Stimulated activated CD4-positive, alpha-beta T cell treated with anti-CD3 and anti-CD28 coated beads, Interleukin-4, amount 100 ng/mL, for 24 hours (primary cell): ENCODE data around the gene FAM193A.
"Not testable (repeated sequence)": the region's sequence is repeated elsewhere in the genome, so short reads cannot be mapped to it uniquely, and the experiment has no call there.

ENCODE experiments used
- DNase-seq: peaks from one replicate; pipeline ENCODE4 v3.0.0-alpha.2; 2020

FAM193A gene

DNA sequence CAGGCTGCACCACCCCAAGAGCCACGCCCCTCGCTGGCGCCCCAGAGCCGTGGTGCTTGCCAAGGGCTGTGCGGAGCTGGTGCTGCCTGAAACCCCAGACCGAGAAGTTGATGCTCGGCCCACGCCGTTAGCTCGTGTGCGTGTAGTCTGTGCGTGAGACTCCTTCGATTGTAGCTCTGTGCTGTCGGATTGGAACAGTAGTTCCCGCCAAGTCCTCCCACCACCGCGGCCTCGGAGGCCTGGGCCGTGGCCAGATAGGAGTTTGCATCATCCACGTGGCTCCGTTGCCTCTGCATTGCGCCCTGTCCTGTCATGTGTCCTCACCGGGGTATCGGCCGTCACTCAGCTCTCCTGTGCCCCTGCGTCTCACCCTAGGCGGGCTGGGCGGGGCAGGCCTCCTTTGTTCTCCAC is 195.5 kb downstream of the FAM193A start:
- DNase-seq = no peak

DNA sequence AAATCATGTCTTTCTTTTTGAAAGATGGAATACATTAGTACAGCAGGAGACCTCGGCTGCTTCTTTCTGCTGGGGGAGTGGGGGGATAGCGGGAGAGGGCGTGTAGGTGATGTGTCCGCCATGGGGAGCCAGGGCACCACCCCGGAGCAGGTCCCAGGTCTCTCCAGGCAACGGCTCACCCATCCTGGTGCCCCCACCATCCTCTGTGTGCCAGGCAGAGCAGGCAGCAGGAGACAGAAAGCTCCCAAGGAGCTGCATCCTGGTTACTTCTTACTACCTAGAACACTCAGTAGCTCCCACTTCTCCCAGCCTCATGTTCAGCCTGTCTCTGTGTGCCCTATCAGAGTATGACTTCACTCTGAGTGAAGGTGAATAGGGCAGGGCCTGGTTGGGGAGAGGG is 196.1 kb downstream of the FAM193A start:
- no peak for DNase-seq

- no peak for DNase-seq
These were observed 196.8 kb downstream of the FAM193A start for GRCh38 chr4:2733001-2733843.

DNA sequence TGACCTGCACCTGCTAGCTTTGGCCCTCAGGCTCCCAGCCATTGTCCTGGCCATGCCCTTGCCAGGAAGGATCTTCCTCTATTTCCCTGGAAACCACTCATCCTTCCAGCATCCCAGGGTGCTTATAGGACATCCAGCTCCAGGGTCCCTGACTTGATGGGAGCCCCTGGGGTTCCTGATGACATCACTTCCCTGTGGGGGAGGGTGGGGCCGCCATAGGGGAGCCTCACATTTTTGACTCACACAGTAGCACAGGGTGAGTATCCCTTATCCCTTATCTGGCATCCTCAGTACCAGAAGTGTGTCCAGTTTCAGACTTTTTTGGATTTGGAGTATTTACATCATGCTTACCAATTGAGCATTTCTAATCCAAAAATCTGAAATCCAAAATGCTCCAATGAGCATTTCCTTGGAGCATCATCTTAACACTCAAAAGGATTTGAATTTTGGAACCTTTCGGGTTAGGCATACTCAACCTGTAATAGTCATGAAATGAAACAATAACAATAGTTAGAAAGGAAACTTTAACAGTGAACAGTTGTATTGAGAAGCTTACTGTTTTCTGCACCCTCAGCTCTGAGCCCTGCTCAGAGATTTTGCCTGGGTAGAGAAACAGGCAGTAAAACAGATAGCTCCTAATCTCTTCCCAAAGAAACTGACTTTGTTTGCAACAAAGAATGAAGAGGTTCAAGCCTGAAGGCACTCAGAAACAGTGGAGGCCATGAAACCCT is 197.6 kb downstream of the FAM193A start:
- no peak for DNase-seq

DNA sequence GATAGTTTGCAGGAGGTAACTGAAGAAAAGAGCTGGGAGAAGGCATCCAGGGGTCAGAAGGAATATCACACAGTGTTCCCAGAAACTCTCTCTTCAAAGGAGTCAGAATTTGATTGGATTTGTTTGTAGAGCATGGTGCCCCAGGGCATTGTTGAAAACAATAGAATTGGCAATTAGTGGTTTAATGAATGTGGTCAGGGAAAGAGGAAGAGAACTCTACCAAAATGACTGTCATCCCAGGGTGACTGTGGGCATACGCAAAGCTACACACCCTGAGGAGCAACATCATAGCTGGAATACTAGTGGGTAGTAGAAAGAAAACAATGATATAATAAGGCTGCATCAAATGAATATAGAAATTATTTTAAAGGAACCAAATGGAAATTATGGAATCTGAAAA is 198.2 kb downstream of the FAM193A start:
- DNase-seq = no peak

DNA sequence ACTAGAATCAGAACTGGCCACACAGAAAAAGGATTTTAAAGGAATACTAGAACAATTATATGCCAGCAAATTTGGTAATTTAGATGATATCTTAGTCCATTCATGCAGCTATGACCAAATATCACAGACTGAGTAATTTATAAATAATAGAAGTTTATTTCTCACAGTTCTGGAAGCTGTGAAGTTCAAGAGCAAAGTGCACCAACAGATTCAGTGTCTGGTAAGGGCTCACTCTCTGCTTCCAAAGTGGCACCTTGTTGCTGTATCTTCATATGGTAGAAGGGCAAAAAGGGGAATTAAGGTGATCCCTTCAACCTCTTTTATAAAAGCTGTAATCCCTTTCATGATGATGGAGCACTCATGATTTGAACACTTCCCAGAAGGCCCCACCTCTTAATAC is 199.4 kb downstream of the FAM193A start:
- no peak for DNase-seq

- DNase-seq = not testable (repeated sequence)
These were observed 201.8 kb downstream of the FAM193A start for GRCh38 chr4:2738296-2738695.

DNA sequence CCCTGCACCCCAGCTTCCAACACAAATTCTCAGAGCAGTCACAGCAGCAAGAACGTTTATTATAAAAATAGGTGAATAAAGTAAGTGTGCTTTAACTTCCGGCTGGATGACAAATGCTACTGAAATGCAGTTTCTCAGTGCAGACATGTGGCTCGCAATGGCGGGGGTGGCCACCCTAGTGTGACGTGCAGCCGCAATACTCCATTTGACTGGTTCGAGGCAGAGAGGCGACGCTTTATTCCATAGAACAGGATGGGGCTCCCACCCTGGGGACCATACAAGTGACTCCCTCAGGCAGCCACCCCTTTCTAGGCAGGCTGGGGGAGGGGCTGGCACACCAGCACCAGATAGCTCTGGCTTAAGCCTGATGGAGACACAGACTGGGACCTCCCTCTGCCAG is 205.2 kb downstream of the FAM193A start:
- no peak for DNase-seq

DNA sequence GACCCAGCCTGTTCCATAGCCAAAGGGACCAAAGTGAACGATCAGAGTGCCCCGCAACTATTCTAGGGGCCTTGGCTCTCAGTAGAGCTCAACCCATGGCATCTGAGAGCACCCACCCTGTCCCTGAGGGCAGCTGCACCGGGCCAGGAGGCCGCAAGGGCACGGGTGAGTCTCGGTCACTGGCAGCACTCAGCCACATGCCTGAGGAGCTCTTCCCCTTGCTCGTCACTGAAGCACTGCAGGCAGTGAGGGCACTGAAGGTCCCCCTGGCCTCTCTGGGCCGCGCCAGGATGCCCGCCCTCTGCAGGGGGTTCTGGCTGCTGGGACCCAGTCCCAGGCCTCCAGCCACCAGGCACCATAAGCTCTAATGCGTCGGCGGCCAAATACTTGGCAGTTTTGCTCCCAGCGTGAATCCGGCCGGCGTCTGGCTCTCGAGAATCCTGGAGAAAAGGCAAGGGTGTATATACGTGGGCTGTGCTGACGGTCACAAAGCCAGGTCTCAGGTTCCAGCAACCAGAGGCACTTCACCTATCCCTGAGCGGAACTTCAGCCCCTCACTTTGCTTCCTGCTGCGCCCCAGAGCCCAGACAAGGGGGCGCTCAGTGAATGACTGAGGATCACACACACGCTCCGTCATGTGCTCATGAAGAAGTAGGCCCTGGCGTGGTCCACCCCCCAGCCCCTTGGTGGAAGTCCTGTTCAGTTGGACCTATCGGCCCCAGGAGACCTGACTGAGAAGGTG is 205.8 kb downstream of the FAM193A start:
- no peak for DNase-seq

- no peak for DNase-seq
These were observed 206.5 kb downstream of the FAM193A start for GRCh38 chr4:2742823-2743517.

DNA sequence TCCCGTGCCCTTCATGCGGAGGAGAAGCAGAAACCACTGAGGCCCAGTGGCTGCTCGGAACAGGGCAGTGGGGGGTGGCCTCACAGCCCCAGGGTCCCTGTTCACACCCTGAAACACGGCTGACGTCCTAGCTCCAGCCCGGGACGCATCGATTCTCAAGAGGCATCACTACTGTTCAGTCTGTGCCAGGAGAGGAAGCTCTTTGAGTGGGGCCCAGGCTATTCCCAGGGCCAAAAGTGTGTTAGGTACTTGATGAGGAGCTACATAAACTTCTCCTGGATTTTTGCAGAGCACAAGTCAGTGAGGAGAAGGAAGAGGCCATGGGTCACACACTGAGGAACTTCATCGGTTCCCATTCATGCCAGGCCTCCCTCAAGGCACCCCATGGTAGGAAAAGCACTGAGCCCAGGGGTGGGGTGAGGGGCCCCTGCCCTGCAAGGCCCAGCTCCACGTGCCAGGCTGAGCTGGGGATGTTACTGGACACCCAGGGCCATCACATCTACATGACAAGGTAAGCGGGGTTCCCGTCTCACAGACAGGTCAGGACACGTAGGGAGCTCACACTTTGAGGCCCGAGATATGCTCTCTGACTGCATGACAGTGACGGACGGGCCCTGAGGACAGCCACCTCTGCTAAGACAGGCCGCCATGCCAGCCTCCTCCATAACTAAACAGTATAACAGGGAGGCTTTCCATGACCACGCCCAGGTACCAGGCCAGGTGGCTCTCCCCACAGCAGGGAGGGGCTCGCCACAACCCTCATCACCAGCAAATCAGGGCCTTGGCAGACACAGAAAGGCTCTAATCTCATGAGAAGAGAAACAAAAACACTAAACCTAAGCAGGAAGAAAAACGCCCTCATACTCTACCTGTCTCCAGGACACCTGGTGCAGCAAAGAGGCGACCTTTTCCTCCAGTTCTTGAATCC is 207.3 kb downstream of the FAM193A start:
- DNase-seq = no peak

- DNase-seq = no peak
These were observed 208.3 kb downstream of the FAM193A start for GRCh38 chr4:2744576-2745270.

DNA sequence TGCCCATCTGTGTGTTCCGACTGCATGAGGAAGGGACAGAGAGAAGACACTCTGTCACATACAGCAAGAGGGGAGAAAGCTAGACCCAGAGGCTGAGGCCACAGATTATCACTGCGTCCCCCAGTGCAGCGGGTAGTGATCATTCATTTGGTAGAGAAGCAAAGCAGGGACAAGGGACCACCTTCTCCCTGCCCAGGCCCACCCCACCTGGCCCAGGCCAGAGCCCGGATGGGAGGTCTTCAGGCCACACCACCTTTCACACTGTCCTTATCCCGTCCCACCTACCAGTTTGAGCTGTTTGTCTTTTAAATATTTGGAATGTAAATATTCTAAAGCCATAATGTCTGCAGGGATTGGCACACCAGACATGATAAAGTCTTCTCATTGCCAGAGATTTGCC is 209.1 kb downstream of the FAM193A start:
- no peak for DNase-seq

GRCh38 chr4:2745981-2746806 is 209.7 kb downstream of the FAM193A start:
- peak; percentile 96 for DNase-seq

DNA sequence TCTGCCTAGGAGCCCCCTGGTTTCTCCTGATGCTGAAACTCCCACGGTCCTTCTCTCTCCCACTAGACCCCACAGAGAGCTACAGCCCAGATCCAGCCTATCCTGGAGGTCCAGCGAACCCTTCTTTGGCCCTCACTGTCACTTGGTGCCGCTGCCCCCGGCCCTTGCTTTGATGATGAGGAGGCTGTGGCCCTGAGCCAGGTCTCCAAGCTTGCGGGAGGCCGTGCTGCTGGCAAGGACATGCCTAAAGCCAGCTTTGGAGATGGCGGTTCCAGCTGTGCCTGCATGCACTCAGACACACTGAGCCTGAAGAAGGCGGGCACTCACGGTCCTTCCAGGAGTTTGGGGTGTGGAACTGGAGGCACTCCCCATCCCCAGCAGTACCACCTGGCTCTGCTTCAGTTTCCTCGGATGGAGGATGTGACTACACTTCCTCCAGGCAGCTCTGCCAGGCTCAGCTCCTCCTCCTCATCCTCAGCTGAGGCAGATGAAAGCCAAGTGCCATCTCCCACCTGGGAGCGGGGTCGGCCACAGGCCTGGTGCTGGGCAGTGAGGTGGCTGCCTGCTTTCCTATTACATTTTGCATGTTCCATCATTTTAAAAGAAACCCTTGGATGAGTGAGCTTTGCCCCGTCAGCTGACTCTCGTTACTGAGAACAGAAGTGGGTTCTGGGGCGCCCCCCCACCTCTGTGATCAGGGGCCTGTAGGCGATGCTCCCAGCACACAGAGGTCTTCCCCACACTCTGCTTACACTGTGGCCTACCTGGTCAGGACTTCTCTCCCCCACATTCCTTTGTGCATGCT is 210.6 kb downstream of the FAM193A start:
- no peak for DNase-seq

- no peak for DNase-seq
These were observed 214.5 kb downstream of the FAM193A start for GRCh38 chr4:2750719-2751605.

- no peak for DNase-seq
These were observed 217.0 kb downstream of the FAM193A start for GRCh38 chr4:2753436-2753835.
